H9 (cell line): ENCODE data around the gene BFSP1. TPM values are rescaled to one million over a fixed set of nuclear protein-coding genes. Genes with fewer than 3 reads are reported as not detected.

Experiments
- DNase-seq: peaks from one replicate; pipeline ENCODE4 v3.0.0-alpha.2; 2017
- H2AFZ ChIP-seq: one replicate; pipeline ENCODE4 v1.6.1; 2013; ENCODE audit warnings: mild to moderate bottlenecking, low read length, control low read depth, moderate library complexity
- H2AK5ac ChIP-seq: 2 replicates; pipeline ENCODE4 v1.6.1; 2013; ENCODE audit warnings: low read length, control low read depth, mixed read lengths; ENCODE audit not compliant: insufficient read length
- H2BK120ac ChIP-seq: one replicate; pipeline ENCODE4 v1.6.1; 2013; ENCODE audit warnings: low read depth, mild to moderate bottlenecking, low read length, control low read depth, inconsistent platforms; ENCODE audit not compliant: poor library complexity, severe bottlenecking
- H2BK12ac ChIP-seq: 2 replicates; pipeline ENCODE4 v1.6.1; 2013; ENCODE audit warnings: low read length, control low read depth, mixed read lengths, low read depth; ENCODE audit not compliant: insufficient read length
- H2BK15ac ChIP-seq: 2 replicates; pipeline ENCODE4 v1.6.1; 2013; ENCODE audit warnings: low read depth, low read length, control low read depth
- H2BK20ac ChIP-seq: one replicate; pipeline ENCODE4 v1.6.1; 2013; ENCODE audit warnings: low read depth, mild to moderate bottlenecking, low read length, control low read depth, inconsistent platforms; ENCODE audit not compliant: poor library complexity, severe bottlenecking
- H2BK5ac ChIP-seq: 2 replicates; pipeline ENCODE4 v1.6.1; 2013; ENCODE audit warnings: low read length, control low read depth, mixed read lengths; ENCODE audit not compliant: insufficient read length
- H3K14ac ChIP-seq: 2 replicates; pipeline ENCODE4 v1.6.1; 2013; ENCODE audit warnings: low read length, control low read depth; ENCODE audit not compliant: insufficient read depth
- H3K18ac ChIP-seq: 2 replicates; pipeline ENCODE4 v1.6.1; 2013; ENCODE audit warnings: low read depth, mild to moderate bottlenecking, mixed read lengths, low read length, control low read depth; ENCODE audit not compliant: insufficient read length
- H3K23ac ChIP-seq: 2 replicates; pipeline ENCODE4 v1.6.1; 2013; ENCODE audit warnings: low read length, control low read depth, mixed read lengths, low read depth; ENCODE audit not compliant: insufficient read length
- H3K23me2 ChIP-seq: 2 replicates; pipeline ENCODE4 v1.6.1; 2013; ENCODE audit warnings: low read depth, mild to moderate bottlenecking, mixed read lengths, low read length, control low read depth; ENCODE audit not compliant: insufficient read length, poor library complexity, severe bottlenecking
- H3K27ac ChIP-seq: 2 replicates; pipeline ENCODE4 v1.5.1; 2013; ENCODE audit warnings: low read length, control low read depth, mixed read lengths, low read depth; ENCODE audit not compliant: insufficient read length
- H3K27me3 ChIP-seq: 2 replicates; pipeline ENCODE4 v1.6.1; 2013; ENCODE audit warnings: low read length, control low read depth, inconsistent platforms; ENCODE audit not compliant: insufficient read depth
- H3K4ac ChIP-seq: 2 replicates; pipeline ENCODE4 v1.6.1; 2013; ENCODE audit warnings: low read depth, mild to moderate bottlenecking, control low read depth, inconsistent platforms, low read length, moderate library complexity
- H3K4me1 ChIP-seq: 2 replicates; pipeline ENCODE4 v1.6.1; 2013; ENCODE audit warnings: low read length, control low read depth, inconsistent platforms; ENCODE audit not compliant: insufficient read depth
- H3K4me2 ChIP-seq: 2 replicates; pipeline ENCODE4 v1.6.1; 2013; ENCODE audit warnings: low read length, control low read depth, mixed read lengths; ENCODE audit not compliant: insufficient read length, insufficient read depth
- H3K56ac ChIP-seq: 2 replicates; pipeline ENCODE4 v1.6.1; 2013; ENCODE audit warnings: low read depth, mild to moderate bottlenecking, mixed read lengths, low read length, control low read depth; ENCODE audit not compliant: insufficient read length
- H3K79me1 ChIP-seq: 2 replicates; pipeline ENCODE4 v1.6.1; 2013; ENCODE audit warnings: low read depth, mild to moderate bottlenecking, moderate library complexity, low read length, control low read depth, inconsistent platforms; ENCODE audit not compliant: insufficient read depth, poor library complexity, severe bottlenecking
- H3K79me2 ChIP-seq: 2 replicates; pipeline ENCODE4 v1.6.1; 2013; ENCODE audit warnings: low read length, control low read depth, inconsistent platforms; ENCODE audit not compliant: insufficient read depth
- H3K9ac ChIP-seq: 2 replicates; pipeline ENCODE4 v1.6.1; 2013; ENCODE audit warnings: low read length, control low read depth, mixed read lengths; ENCODE audit not compliant: insufficient read length; ENCODE audit errors: extremely low read depth
- H3K9me3 ChIP-seq: one replicate; pipeline ENCODE4 v1.6.1; 2013; ENCODE audit warnings: low read depth, low read length, inconsistent platforms; ENCODE audit not compliant: control insufficient read depth
- H3T11ph ChIP-seq: one replicate; pipeline ENCODE4 v1.6.1; 2013; ENCODE audit warnings: mild to moderate bottlenecking, low read length, control low read depth, inconsistent platforms
- H4K20me1 ChIP-seq: one replicate; pipeline ENCODE4 v1.6.1; 2013; ENCODE audit not compliant: control insufficient read depth, insufficient read length, insufficient read depth
- H4K5ac ChIP-seq: 2 replicates; pipeline ENCODE4 v1.6.1; 2013; ENCODE audit warnings: low read depth, mild to moderate bottlenecking, mixed read lengths, low read length, control low read depth; ENCODE audit not compliant: insufficient read length
- H4K8ac ChIP-seq: replicated peaks from 2 replicates; pipeline ENCODE4 v1.6.1; 2013; ENCODE audit warnings: low read length, control low read depth, mixed read lengths, low read depth; ENCODE audit not compliant: insufficient read length
- H4K91ac ChIP-seq: 2 replicates; pipeline ENCODE4 v1.6.1; 2013; ENCODE audit warnings: low read depth, mild to moderate bottlenecking, moderate library complexity, mixed read lengths, low read length, control low read depth; ENCODE audit not compliant: insufficient read length
- H3K27ac Mint-ChIP-seq, 3 experiments: 2 replicates in 2 of 3; 3 replicates in 1 of 3; pipeline ENCODE4 v1.8.0; 2020 to 2021; ENCODE audit warnings: mixed read lengths in 3 of 3, mild to moderate bottlenecking in 1 of 3, moderate library complexity in 1 of 3
- H3K27me3 Mint-ChIP-seq: 2 replicates; pipeline ENCODE4 v1.8.0; 2021; ENCODE audit warnings: low read depth, mild to moderate bottlenecking, moderate library complexity, mixed read lengths
- H3K36me3 Mint-ChIP-seq, 3 experiments: 2 replicates in 2 of 3; 3 replicates in 1 of 3; pipeline ENCODE4 v1.8.0; 2020 to 2021; ENCODE audit warnings: low read depth in 3 of 3, mixed read lengths in 3 of 3; ENCODE audit not compliant: insufficient read depth in 1 of 3
- H3K4me1 Mint-ChIP-seq, 2 experiments: 2 replicates each; pipeline ENCODE4 v1.8.0; 2020; ENCODE audit warnings: mixed read lengths in 2 of 2
- H3K4me3 Mint-ChIP-seq, 2 experiments: 2 replicates in 1 of 2; 3 replicates in 1 of 2; pipeline ENCODE4 v1.8.0; 2020 to 2021; ENCODE audit warnings: mild to moderate bottlenecking in 2 of 2, mixed read lengths in 2 of 2, moderate library complexity in 1 of 2
- H3K9me3 Mint-ChIP-seq, 2 experiments: 2 replicates in 1 of 2; 3 replicates in 1 of 2; pipeline ENCODE4 v1.8.0; 2020; ENCODE audit warnings: mild to moderate bottlenecking in 2 of 2, mixed read lengths in 2 of 2, moderate library complexity in 1 of 2
- CTCF ChIP-seq: fragments of 200-600 bp; sonication (generic); conservative IDR thresholded peaks from 3 replicates; pipeline ENCODE4 v1.8.0; 2021; ENCODE audit warnings: antibody characterized with exemption, mild to moderate bottlenecking
- WGBS: extraction: QIAGEN DNeasy Blood & Tissue Kit; methylation state at CpG from one replicate; pipeline ENCODE4 v1.1.7; 2013; ENCODE audit warnings: missing lambda C conversion rate, low lambda C conversion rate, mixed read lengths; ENCODE audit not compliant: insufficient read length; ENCODE audit errors: extremely low coverage; 5-methylcytosine and 5-hydroxymethylcytosine counted together
- total RNA-seq: library from RNA; stranded (reverse); gene quantifications from 2 replicates; pipeline ENCODE4 v1.2.1, GENCODE V29; 2021

The BFSP1 gene
- total RNA-seq, 1 experiment from 2014 or later: 9.4 TPM

- no peak overlapping the region for H2BK12ac ChIP-seq
- peak overlapping the region; percentile 95 for H2BK5ac ChIP-seq
- H3K9me3 ChIP-seq: no peaks in the 10 kb centered on the region
- H2AFZ ChIP-seq: no peak overlapping the region
- Mint-ChIP-seq H3K4me3 (peak overlapping the region; percentile 89 to 91), H3K27me3 (no peaks in the 10 kb centered on the region; the same call in 1 of the 2 replicates), H3K36me3 (peaks cover 0 to 8% (median 2%) of the 10 kb centered on the region in 3 experiments; a peak in 1 of 7 replicates), H3K9me3 (0 out of 5 replicates have a peak, but pooled peaks cover 0 to 2% of the 10 kb centered on the region in 2 experiments), H3K27ac (peak overlapping the region; percentile 96 to 99 (median 98)), H3K4me1 (peaks cover 41 to 44% of the 10 kb centered on the region in 2 experiments)
- H3K14ac ChIP-seq: peak overlapping the region; percentile 97
- no peak overlapping the region for H3K56ac ChIP-seq
- no peaks in the 10 kb centered on the region for H4K20me1 ChIP-seq
- H2AK5ac ChIP-seq: no peak overlapping the region
- H2BK15ac ChIP-seq: no peak overlapping the region
- no peak for TF ChIP-seq CTCF
- H3K79me2 ChIP-seq: peaks cover 16% of the 10 kb centered on the region; the same call in 1 of the 2 replicates
- peak overlapping the region; percentile 23 for H3T11ph ChIP-seq
- H3K23ac ChIP-seq: no peak overlapping the region
- no peak overlapping the region; the same call in 1 of the 2 replicates for H3K4ac ChIP-seq
- peaks cover 12% of the 10 kb centered on the region for H3K23me2 ChIP-seq
- no peak overlapping the region for H2BK20ac ChIP-seq
- DNase-seq: peak; percentile 77
- H3K9ac ChIP-seq: peak overlapping the region; percentile 85
- H3K4me2 ChIP-seq: peak overlapping the region; percentile 95
- no peaks in the 10 kb centered on the region for H3K27me3 ChIP-seq
- peak overlapping the region; percentile 6 for H4K5ac ChIP-seq
- no peaks in the 10 kb centered on the region for H3K79me1 ChIP-seq
- peak overlapping the region; percentile 76 for H3K18ac ChIP-seq
- H3K4me1 ChIP-seq: peaks cover 17% of the 10 kb centered on the region
- H4K8ac ChIP-seq: no peak overlapping the region
- no CpG with 5 or more reads among the region's 38 CpGs for WGBS
- H3K27ac ChIP-seq: peak overlapping the region; percentile 79
- H4K91ac ChIP-seq: no peak overlapping the region
- H2BK120ac ChIP-seq: peak overlapping the region; percentile 51
Observed at GRCh38 chr20:17568972-17569521, 37.9 kb upstream of the BFSP1 start.
